ENCODE data around the gene GBE1. TPM values are rescaled to one million over a fixed set of nuclear protein-coding genes. Genes with fewer than 3 reads are reported as not detected.

Gene GBE1
- polyA plus RNA-seq, 3 donors, result 7.7 to 21.7 (median 19.1) TPM

DNA sequence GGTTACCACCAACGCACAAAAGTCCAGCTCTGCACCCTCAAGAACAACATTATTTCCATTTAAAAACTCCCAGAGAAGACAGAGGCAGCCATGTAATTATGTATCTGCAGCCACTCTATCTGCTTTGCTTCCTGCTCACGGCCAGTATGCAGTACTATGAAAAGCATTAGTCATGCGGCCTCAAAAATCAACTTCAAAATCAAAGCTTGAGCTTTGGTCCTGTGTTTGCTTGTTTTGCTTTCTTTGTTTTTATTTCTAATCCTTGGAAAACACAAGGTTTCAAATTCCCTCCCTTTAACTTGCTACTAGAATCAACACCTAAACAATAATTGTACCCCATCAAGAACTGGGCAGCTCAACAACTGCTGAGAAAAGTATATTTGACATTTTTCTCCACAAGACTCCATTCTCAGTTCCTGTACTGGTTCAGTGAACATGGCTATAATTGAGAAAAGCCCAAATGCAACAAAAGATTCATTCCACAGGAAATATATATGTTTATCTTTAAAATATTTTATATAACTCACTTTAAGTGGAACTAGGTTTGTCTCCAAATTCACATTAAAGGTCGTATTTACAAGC, 37.6 kb downstream of the GBE1 start:
- H3K4me3 Mint-ChIP-seq, result no peak overlapping the region
- H3K36me3 ChIP-seq (replicated peaks in 1 of 2; ENCODE audit: control insufficient read depth in 1 of 2, insufficient read depth in 2 of 2, low read length in 2 of 2), result no peaks in the 10 kb centered on the region
- DNase-seq, result no peak
- H3K9me3 ChIP-seq (replicated peaks in 1 of 2; ENCODE audit: control insufficient read depth in 1 of 2, insufficient read depth in 1 of 2, low read length in 2 of 2), result no peaks in the 10 kb centered on the region
- H3K79me2 ChIP-seq (ENCODE audit: insufficient read depth, low read length), result no peaks in the 10 kb centered on the region
- no peak overlapping the region for H3K27ac Mint-ChIP-seq
- H3K27me3 Mint-ChIP-seq (ENCODE audit: low read depth in 3 of 3), result peaks cover 0 to 2% (median 0%) of the 10 kb centered on the region in 3 donors
- no peak overlapping the region for H3K4me2 ChIP-seq (replicated peaks; ENCODE audit: extremely low read depth, low read length, poor library complexity, severe bottlenecking)
- H4K20me1 ChIP-seq (ENCODE audit: insufficient read depth, low read length), result no peaks in the 10 kb centered on the region
- peaks cover 0 to 2% (median 0%) of the 10 kb centered on the region in 7 donors for H3K9me3 Mint-ChIP-seq
- intact Hi-C loops (cut with micrococcal nuclease), result no loop called here
- no peaks in the 10 kb centered on the region for H3K4me1 ChIP-seq (ENCODE audit: control insufficient read depth in 1 of 2, insufficient read depth in 2 of 2, low read length in 2 of 2)
- peaks cover 0 to 5% of the 10 kb centered on the region in 2 donors for H3K36me3 Mint-ChIP-seq
- no peaks in the 10 kb centered on the region for H3K27me3 ChIP-seq (ENCODE audit: control insufficient read depth in 2 of 2, insufficient read depth in 2 of 2, low read length in 2 of 2)
- H3K4me3 ChIP-seq (replicated peaks in 1 of 3; ENCODE audit: low read depth in 2 of 3, low read length in 3 of 3), result no peak overlapping the region
- no peak overlapping the region for H2AFZ ChIP-seq (ENCODE audit: insufficient read depth, low read depth, low read length, poor library complexity, severe bottlenecking)
- peaks cover 6% of the 10 kb centered on the region for H3K4me1 Mint-ChIP-seq
- H3K27ac ChIP-seq (ENCODE audit: low read depth in 1 of 2, low read length in 2 of 2), result no peak overlapping the region
- H3K9ac ChIP-seq (ENCODE audit: insufficient read depth, low read length, poor library complexity, severe bottlenecking), result no peak overlapping the region
- WGBS (ENCODE audit: insufficient coverage), result 75% methylated on average over 2 of the region's 4 CpGs
- TF ChIP-seq, protein P1, sequence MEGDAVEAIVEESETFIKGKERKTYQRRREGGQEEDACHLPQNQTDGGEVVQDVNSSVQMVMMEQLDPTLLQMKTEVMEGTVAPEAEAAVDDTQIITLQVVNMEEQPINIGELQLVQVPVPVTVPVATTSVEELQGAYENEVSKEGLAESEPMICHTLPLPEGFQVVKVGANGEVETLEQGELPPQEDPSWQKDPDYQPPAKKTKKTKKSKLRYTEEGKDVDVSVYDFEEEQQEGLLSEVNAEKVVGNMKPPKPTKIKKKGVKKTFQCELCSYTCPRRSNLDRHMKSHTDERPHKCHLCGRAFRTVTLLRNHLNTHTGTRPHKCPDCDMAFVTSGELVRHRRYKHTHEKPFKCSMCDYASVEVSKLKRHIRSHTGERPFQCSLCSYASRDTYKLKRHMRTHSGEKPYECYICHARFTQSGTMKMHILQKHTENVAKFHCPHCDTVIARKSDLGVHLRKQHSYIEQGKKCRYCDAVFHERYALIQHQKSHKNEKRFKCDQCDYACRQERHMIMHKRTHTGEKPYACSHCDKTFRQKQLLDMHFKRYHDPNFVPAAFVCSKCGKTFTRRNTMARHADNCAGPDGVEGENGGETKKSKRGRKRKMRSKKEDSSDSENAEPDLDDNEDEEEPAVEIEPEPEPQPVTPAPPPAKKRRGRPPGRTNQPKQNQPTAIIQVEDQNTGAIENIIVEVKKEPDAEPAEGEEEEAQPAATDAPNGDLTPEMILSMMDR (IDR thresholded peaks at IDR 0.05), result no peak

GRCh38 chr3:81718311-81718710, 43.1 kb downstream of the GBE1 start:
- Histone ChIP-seq H3K9me3 (replicated peaks in 1 of 2; ENCODE audit: control insufficient read depth in 1 of 2, insufficient read depth in 1 of 2, low read length in 2 of 2) (no peaks in the 10 kb centered on the region), H3K27ac (ENCODE audit: low read depth in 1 of 2, low read length in 2 of 2) (no peak overlapping the region), H3K9ac (ENCODE audit: insufficient read depth, low read length, poor library complexity, severe bottlenecking) (no peak overlapping the region), H3K79me2 (ENCODE audit: insufficient read depth, low read length) (no peaks in the 10 kb centered on the region), H2AFZ (ENCODE audit: insufficient read depth, low read depth, low read length, poor library complexity, severe bottlenecking) (no peak overlapping the region), H3K27me3 (ENCODE audit: control insufficient read depth in 2 of 2, insufficient read depth in 2 of 2, low read length in 2 of 2) (no peaks in the 10 kb centered on the region), H3K36me3 (replicated peaks in 1 of 2; ENCODE audit: control insufficient read depth in 1 of 2, insufficient read depth in 2 of 2, low read length in 2 of 2) (no peaks in the 10 kb centered on the region), H3K4me3 (replicated peaks in 1 of 3; ENCODE audit: low read depth in 2 of 3, low read length in 3 of 3) (no peak overlapping the region), H3K4me1 (ENCODE audit: control insufficient read depth in 1 of 2, insufficient read depth in 2 of 2, low read length in 2 of 2) (no peaks in the 10 kb centered on the region), H4K20me1 (ENCODE audit: insufficient read depth, low read length) (peaks cover 4% of the 10 kb centered on the region), H3K4me2 (replicated peaks; ENCODE audit: extremely low read depth, low read length, poor library complexity, severe bottlenecking) (no peak overlapping the region)
- TF ChIP-seq, protein P1 (IDR thresholded peaks at IDR 0.05), result no peak
- intact Hi-C loops (cut with micrococcal nuclease), result no loop called here
- peak overlapping the region in 1 of 7 donors; percentile 10 for H3K27ac Mint-ChIP-seq
- DNase-seq, result no peak
- H3K36me3 Mint-ChIP-seq, result no peaks in the 10 kb centered on the region
- peaks cover 0 to 1% (median 0%) of the 10 kb centered on the region in 3 donors for H3K27me3 Mint-ChIP-seq (ENCODE audit: low read depth in 3 of 3)
- no peaks in the 10 kb centered on the region for H3K4me1 Mint-ChIP-seq
- no peaks in the 10 kb centered on the region for H3K9me3 Mint-ChIP-seq
- no CpG with 5 or more reads among the region's 1 CpG for WGBS (ENCODE audit: insufficient coverage)
- H3K4me3 Mint-ChIP-seq, result no peak overlapping the region

All from CD14-positive monocyte (primary cell).